GM15510 (cell line): ENCODE results near the gene ROBO1.

Source experiments
- POLR2A ChIP-seq: IDR thresholded peaks from 3 replicates; pipeline ENCODE4 v1.6.1; 2011; ENCODE audit warnings: borderline replicate concordance; ENCODE audit not compliant: insufficient read length; ENCODE audit errors: extremely low read depth

Gene ROBO1

DNA sequence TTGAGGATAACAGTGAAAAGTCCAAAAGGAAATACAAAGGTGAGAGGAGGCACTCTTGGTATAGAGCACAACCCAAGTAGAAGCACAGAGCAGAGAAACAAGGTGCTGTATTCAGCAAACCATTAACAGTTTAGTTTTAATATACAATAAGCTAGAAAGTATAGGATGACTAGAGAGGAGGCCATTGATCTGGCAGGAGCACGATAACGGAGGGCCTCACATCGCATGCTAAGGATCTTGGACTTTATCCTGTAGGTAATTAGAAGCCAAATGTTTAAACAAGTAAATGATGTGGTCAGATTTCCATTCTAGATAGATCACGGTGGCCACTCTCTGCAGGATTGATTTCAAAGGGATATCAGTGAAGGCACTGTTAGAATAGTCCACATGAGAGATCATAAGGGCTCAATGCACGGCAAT, 935.0 kb downstream of the ROBO1 start:
- no peak for TF ChIP-seq POLR2A

DNA sequence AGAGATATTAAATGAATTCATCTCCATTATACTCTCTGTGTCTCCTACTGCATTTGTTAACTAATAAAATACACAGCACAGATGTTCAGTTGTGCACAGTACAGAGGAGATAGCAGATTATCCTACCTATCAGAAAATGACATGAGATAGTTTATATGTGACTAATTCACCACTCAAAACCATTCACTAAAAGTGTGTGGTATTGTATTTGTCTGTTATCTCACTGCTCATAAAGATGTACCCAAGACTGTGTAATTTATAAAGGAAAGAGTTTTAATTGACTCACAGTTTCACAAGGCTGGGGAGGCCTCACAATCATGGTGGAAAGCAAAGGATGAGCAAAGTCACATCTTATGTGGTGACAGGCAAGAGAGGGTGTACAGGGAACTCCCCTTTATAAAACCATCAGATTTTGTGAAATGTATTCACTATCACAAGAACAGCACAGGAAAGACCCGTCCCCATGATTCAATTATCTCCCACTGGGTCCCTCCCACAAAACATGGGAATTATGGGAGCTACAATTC, 936.3 kb downstream of the ROBO1 start:
- TF ChIP-seq POLR2A, result no peak

DNA sequence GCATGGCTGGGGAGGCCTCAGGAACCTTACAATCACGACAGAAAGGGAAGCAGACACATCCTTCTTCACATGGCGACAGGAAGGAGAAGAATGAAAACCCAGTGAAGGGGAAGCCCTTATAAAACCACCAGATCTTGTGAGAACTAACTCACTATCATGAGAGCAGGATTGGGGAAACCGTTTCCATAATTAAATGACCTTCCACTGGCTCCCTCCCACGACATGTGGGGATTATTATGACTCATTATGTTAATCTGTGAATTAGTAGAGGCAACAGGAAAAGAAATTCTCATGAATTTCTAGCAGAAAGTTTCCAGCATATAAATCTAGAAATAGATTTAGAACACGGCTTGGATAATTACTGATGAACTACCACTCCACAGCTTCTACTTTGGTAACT, 937.3 kb downstream of the ROBO1 start:
- TF ChIP-seq POLR2A, result no peak

DNA sequence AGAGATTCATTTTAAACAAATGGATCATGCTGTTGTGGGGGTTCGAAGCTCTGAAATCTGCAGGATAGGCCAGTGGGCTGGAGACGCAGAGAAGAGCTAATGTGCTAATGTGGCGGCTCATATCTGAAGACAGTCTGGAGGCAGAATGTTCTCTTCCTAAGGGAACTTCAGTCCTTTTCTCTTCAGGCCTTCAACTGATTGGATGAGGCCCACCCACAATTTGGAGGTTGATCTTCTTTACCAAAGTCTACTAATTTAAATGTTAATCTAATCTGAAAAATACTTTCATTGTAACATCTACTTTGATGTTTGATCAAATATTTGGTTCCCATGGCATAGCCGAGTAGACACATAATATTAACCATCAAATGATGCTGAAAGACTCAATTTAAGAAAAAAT, 940.2 kb downstream of the ROBO1 start:
- TF ChIP-seq POLR2A, result no peak

DNA sequence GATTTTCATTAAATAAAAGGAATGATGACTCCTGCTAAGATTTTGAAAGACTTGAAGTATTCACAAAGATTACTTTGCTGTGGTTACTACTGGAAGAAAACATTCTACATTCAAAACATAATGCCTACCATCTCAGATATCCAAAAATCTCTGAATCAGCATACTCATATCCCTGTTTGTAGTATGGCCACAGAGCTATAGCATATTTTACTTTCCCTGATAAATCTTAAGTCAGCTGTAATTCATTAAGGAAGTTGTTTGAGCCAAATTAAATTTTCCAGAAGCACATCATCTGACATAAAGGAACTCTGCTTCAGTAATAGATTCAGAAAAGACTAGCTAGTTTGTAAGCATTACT, 942.0 kb downstream of the ROBO1 start:
- no peak for TF ChIP-seq POLR2A

DNA sequence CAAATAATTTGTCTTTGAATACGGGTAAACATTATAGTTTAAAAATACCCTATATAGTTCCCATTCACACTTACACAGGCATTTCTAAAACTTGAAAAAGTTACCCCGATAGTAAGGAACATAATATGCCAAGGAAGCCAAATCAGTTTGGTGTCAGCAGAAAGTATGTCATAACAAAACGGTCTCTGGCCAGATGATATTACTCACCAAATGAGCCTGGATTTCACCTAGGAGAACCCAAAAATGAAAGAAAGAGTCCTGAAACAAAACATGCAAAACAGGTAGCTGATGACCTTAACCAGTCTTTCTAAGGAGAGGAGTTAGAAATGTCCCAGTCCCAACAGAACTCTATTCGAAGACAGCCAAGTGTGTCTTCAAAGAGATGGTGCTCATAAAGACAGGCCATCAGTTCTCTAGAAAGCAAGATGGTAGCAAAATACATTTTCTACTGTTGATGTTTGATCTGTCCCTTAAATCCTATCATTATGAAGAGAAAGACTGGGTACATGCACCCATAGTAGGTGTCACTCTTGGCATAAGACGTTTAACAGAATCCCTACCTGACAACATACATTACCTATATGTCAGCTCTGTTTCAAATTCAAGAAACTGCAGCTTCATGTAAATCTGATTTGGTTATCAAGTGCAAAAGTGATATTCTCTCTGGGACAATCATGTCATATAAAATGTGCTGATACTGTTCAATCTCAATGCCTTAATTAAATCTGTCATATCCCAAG, 942.5 kb downstream of the ROBO1 start:
- no peak for TF ChIP-seq POLR2A

DNA sequence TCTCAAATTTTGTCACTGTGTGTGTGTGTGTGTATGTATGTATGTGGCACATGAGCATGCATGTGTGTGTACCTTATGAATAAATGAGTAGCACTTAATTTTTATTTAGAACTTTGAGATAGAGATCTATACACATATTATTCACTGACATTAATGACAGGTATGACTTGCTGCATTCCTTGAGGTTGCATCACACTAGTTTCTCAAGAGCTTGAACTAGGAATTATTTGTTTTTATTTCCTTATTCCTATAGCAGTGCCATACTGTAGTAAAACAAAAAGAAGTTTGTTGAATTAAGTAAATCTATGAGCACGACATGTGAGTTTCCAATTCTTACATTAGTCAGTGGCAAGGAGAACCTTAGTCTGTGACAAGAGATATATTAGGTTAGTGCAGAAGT, 943.9 kb downstream of the ROBO1 start:
- TF ChIP-seq POLR2A, result no peak

DNA sequence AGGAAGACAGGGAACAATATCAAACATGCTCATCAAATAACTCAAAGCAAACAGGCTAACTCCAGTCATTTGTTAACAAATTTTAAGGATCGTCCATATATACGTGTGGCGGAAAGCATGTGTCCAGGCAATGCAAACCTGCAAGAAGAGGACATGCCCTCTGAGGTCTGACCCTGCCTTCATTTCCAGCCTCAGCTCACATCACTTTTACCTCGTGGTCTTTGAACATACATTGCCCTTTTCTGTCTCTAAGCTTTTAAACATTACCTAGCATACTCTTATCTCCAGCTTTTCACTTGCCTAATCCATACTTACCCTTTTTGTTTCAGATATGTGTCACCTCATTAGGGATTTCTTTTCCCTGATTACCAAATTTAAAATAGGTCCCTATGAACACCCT, 944.4 kb downstream of the ROBO1 start:
- no peak for TF ChIP-seq POLR2A

DNA sequence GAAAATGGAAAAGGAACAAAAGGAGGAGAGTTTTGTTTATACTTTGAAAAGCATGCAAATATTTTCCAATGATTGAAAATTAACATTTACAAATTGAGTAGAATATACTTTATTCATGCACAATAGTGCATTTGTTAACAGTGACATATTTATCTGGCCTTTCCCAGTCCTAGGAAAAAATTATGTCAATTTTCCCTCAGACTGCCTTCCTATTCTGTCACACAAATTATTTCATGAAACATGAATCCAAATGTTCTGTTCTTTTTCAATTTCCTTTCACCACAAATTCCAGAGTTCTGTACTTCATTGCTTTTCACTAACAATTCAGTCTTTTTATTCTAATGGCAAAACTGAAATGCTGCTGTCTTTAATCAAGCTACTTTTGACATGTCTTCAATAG, 945.1 kb downstream of the ROBO1 start:
- TF ChIP-seq POLR2A, result no peak

DNA sequence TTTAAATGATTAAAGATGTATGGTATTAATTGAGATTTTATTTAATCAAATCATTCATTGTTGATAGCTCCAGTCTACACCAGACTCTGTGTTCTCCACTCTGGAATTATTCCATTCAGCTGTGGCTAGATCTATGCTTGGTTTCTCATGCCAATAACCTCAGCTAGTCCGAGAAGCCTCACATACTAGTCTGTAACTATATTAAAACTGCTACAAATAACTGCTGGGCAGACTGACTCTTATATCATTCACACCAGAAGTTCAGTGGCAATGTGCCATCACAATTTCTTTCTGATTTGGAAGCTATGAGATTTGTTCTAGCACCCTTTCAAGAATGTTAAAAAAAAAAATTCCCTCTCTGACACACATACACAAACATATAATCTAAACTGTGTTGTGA, 947.3 kb downstream of the ROBO1 start:
- TF ChIP-seq POLR2A, result no peak

DNA sequence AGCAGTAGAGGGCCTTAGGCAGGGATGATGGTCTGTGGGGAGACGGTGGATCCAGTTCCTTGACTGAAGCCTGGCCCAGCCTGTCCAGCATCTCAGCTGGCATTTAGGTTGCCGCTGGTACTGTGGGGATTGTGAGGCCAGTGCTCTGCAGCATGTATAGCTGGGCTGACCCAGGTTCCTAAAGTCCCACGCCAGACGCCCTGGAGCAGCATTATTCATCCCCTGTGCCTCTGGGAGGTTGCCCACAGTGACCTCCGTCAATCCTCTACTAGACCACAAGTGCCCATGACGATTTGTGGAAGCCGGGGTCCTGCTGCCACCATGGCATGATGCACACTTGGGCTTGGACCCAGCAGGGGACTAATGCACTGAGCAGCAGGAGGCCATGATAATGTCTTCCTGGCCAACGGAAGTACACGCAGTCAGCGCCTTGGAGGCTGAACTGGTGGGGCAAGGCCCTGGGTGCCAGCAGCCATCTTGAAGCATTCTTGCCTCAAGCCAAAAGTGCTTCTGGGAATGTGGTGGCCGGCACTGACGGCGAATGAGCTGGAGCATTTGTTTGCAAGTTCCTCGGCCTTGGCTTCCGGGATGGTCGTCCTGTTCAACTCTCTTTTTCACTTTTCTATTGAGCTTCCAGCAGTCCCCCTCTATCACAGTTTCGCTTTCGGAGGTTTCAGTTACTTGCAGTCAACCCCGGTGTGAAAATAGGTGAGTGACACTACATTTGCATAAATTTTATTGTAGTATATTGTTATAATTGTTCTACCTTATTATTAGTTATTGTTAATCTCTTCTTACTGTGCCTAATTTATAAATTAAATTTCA, 949.4 kb downstream of the ROBO1 start:
- TF ChIP-seq POLR2A, result no peak

DNA sequence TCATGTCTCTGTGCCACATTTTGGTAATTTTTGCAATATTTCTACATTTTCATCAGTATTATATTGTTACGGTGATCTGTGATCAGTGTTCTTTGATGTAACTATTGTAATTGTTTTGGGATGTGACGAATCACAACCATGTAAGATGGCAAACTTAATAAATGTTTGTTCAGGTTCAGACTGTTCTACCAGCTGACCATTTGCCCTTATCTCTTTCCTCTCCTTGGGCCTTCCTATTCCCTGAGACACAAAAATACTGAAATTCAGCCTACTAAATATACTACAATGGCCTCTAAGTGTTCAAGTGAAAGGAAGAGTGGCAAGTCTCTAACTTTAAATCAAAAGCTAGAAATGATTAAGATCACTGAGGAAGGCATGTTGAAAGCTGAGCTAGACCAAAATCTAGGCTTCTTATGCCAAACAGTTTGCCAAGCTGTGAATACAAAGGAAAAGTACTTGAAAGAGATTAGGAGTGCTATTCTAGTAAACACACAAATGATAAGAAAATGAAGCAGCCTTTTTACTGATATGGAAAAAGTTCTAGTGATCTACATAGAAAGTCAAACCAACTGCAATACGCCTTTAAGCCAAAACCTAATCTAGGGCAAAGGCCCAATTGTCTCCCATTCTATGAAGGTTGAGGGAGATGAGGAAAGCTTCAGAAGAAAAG, 952.8 kb downstream of the ROBO1 start:
- no peak for TF ChIP-seq POLR2A

DNA sequence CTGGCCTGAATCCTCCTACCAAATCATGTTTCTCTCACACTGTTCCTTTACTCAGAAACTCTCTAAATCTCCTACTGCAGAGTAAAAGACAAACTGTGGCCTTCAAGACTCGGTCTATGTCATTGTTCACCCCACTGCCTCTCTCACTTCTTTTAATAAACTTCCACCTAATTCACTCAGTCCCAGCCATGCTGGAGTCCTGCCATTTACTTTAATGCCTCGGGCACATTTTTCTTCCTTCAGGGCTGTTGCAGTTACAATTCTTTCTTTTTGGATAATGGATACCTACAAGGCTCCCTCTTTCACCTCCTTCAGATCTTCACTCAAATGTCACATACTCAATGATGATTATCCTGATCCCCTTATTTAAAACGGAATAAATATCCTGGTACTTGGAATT, 955.6 kb downstream of the ROBO1 start:
- no peak for TF ChIP-seq POLR2A

DNA sequence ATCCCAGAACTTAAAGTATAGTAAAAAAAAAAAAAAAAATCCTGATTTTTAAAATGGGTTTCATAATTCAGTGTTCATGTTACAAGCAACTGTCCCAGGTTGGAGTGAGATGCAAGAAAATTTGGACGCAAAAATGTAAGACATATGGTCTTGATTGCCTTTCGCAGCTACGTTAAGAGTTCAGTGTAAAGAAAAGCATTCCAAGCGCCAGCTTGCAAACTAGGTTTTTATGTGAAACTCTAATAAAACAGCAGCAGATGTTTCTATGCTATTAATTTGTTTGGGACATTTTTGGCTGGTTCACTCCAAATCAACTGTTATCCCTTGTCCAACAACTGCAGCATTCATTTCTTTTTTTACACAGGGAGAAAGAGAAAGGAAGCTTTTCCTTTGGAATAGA, 957.8 kb downstream of the ROBO1 start:
- no peak for TF ChIP-seq POLR2A
